Measurements from ENCODE around the gene BNIP3.
"Not testable (repeated sequence)": the region's sequence is repeated elsewhere in the genome, so short reads cannot be mapped to it uniquely, and the experiment has no call there.

The BNIP3 gene

GRCh38 chr10:132001238-132001972 lies 19.7 kb upstream of the BNIP3 start:
- no peak for DNase-seq (ENCODE audit: low read depth in 2 of 2)

GRCh38 chr10:131998845-131999681 lies 17.3 kb upstream of the BNIP3 start:
- DNase-seq (ENCODE audit: low read depth in 2 of 2), result no peak

GRCh38 chr10:131998050-131998844 lies 16.5 kb upstream of the BNIP3 start:
- DNase-seq (ENCODE audit: low read depth in 2 of 2), result no peak

DNA sequence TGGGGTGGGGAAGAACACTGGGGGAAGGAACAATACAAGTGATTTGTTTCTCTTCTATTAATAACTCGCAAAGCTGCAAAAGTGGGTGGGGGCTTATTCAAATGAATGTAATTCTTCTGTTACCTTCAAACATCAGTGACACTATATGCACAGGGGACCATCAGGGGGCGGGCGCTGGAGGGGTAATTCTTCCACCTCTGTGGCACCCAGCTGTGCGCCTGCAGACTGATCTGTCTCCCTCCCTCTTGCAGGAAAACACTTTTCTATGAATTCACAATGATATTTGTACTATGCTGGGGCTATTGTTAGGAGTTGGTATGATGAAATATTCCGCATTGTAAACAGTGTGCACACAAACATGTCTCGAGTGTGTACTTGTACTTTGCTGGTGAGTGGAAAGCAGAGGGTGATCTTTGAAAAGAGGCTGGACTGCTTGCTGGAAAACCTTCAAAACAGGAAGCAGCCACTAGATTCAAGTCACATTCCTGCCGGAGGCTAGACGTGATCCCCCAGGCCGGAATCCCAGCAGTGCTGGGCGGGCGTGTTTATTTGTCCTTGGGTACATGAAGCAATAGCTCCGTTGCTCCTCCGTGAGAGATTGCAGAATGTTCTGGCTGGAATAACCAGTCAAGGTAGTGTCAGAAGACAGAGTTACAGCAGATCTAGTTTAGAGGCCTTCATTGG lies 15.8 kb upstream of the BNIP3 start:
- DNase-seq (ENCODE audit: low read depth in 2 of 2), result no peak

GRCh38 chr10:131996466-131997365 lies 15.0 kb upstream of the BNIP3 start:
- DNase-seq (ENCODE audit: low read depth in 2 of 2), result no peak

DNA sequence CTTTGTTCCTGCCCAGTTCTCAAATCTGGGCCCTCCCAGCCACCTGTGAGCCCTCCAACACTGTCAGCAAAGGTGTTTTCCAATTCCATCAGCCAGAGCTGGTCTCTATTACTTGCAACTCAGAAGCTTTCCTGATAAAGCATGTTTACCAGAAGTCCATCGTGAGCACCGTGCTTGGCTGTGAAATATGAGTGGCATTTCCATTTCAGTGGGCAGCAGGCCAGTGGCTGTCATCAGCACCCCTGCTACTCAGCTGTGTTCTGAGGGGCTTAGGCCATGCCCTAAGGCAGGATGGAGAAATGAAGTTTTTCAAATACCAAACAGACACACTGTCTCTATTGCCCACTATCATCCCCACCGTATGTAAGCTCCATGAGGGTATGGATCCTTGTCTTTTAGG lies 12.7 kb upstream of the BNIP3 start:
- DNase-seq (ENCODE audit: low read depth in 2 of 2), result no peak

DNA sequence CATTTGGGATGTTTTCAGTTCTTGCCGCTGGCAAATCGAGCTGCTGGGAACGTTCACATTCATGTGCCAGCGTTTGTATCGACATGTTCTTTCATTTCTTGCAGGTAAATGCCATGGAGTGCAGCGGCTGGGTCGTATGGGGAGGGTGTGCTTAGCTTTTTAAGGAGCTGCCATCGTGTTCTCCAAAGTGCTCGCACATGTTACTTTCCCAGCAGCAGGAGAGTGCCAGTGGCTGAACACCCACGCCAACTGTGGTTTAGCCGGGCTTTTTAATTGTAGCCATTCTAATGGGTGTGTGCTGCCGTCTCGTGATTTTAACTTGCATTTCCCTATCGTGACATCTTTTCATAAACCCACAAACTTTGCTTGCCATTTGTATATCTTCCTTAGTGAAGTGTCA lies 11.6 kb upstream of the BNIP3 start:
- no peak for DNase-seq (ENCODE audit: low read depth in 2 of 2)

GRCh38 chr10:131991726-131992125 lies 10.0 kb upstream of the BNIP3 start:
- DNase-seq (ENCODE audit: low read depth in 2 of 2), result no peak

- DNase-seq (ENCODE audit: low read depth in 2 of 2), result not testable (repeated sequence)
Observed at GRCh38 chr10:131987786-131988185, 6.1 kb upstream of the BNIP3 start.

GRCh38 chr10:131987301-131987700 lies 5.6 kb upstream of the BNIP3 start:
- not testable (repeated sequence) for DNase-seq (ENCODE audit: low read depth in 2 of 2)

DNA sequence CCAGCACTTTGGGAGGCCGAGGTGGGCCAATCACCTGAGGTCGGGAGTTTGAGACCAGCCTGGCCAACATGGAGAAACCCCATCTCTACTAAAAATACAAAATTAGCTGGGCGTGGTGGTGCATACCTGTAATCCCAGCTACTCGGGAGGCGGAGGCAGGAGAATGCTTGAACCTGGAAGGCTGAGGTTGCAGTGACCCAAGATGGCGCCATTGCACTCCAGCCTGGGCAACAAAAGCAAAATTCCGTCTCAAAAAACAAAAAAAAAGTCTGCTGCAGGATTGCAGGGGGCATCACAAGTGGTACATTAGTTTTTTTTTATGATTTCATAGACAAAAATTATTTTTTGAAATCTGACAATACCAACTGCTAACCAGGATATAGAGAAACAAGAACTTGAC lies 5.1 kb upstream of the BNIP3 start:
- not testable (repeated sequence) for DNase-seq (ENCODE audit: low read depth in 2 of 2)

DNA sequence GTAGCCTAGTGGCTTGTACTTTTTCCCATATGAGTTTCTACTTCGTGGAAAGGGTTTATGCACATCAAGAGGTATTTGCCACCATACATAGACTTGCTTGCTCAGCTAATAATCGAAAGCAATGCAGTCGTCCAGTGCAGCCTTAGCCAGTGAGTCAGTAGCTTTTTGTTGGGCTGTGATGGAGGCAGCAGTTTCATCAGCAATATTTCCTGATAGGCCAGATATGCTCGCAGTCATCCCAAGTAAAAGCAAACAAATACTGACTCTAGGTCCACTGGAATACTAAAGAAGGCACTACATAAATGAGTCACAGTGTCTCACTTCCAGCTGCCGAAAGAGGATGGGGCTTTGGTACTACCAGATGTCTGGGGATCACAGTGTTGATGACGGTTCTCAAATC lies 2.1 kb upstream of the BNIP3 start:
- DNase-seq (ENCODE audit: low read depth in 2 of 2), result no peak

DNA sequence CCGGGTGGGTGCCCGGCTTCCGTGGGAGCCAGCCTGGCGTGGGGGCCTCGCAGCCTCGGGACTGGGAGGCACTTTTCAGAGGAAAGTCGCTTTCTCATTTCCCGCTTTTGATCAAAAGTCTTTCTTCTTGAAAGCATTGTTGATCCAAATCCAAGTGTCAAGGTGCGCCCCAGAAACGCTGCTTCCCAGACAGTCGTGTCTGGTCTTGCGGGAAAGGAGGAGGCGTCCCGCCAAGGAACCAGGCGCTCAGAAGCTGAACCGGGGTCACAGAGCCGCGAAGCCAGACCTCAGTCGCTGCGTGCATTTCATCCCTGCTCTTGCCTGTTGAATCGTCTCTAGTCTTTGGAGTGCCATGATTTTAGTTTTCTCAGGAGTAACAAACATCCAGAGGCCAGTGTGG lies 1.1 kb upstream of the BNIP3 start:
- no peak for DNase-seq (ENCODE audit: low read depth in 2 of 2)

DNA sequence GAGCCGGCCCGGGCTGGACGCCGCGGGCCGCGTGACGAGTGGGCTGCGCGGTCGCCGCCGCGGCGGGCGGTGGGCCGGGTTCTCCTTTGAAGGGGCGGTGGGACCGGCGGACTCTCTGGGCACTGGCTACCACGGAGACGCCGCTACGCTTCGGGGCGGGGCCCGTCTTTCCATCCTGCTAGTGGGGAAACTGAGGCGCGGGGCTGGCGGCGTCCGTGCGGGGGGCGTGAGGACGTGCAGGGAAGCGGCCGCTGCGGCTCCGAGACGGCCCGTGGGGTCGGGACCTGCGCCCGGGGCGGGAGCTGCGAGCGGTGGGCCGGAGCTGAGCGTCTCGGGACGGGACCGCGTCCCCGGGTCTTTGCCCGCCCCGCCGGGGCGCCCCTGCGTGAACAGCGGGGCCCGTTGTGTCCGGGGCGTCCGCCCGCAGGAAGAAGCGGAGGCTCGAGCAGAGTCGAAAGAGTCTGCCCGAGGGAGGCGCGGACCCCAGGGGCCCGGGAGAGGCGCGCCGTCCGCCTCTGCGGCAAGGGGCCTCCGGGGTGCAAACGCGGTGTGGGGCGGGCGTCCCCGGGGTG lies 548 bp upstream of the BNIP3 start:
- no peak for DNase-seq (ENCODE audit: low read depth in 2 of 2)

DNA sequence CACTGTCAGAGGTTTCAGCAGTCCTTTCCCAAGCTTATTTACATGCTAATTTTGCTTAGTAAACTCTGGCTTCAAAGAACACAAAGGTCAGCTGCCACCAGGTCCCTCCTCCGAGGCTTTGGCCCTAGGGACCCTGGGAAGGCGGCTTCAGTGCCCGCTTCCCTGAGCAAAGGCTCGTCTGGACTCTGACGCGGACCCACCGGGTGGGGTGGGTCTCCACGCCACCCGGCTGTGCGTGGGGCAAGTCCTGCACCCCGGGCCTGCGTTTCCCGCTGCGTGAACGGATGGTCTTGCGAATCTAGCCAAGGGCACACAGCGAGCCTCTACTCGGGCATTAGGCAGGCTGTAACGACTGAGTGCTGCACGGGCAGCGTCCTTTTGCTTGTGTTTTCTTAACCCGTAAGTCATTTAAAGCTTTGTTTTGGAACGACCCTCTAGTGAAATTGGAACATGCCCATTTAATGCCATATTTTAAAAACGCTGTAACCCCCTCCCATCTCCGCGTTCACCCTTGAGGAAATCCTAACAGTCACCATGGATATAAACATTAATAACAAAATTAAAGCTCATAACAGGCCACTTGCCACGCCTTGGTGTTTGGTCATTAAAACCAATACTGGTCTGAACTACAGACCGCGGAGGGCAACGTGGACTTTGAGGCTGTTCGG lies 828 bp downstream of the BNIP3 start:
- DNase-seq (ENCODE audit: low read depth in 2 of 2), result no peak

DNA sequence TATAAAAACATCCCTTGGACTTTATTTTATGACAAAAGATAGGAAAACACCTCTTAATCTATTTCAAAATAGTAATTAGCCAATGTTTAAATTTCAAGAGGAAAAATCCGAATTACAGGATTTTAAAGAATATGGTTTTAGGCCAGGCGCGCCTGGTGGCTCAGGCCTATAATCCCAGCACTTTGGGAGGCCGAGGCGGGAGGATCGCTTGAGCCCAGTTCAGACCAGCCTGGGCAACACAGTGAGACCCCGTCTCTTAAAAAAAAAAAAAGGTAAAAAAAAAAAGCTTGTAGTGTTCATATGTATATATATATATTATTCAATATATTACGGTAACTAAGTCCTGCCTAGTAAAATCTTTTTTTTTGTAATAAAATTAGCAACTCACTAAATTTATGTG lies 1.4 kb downstream of the BNIP3 start:
- DNase-seq (ENCODE audit: low read depth in 2 of 2), result no peak

- DNase-seq (ENCODE audit: low read depth in 2 of 2), result no peak
Observed at GRCh38 chr10:131979821-131980270, 1.9 kb downstream of the BNIP3 start.

DNA sequence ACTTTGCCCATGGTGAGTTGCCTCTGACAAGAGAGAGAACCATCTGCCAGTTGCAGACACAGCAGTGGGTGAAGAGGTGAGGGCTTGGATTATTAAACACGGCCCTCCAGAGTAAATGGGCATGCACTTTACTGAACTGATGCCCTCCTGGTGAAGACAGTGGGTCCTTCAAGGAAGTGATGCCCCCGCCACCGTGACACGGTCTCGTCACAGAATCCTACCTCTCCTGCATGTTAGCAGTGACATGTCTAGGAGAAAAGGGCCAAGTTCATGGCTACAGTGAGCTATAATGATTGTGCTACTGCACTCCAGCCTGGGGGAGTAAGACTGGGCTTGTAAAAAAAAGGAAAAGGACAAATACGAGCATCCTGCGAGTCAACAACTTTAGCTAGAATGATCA lies 2.4 kb downstream of the BNIP3 start:
- no peak for DNase-seq (ENCODE audit: low read depth in 2 of 2)

DNA sequence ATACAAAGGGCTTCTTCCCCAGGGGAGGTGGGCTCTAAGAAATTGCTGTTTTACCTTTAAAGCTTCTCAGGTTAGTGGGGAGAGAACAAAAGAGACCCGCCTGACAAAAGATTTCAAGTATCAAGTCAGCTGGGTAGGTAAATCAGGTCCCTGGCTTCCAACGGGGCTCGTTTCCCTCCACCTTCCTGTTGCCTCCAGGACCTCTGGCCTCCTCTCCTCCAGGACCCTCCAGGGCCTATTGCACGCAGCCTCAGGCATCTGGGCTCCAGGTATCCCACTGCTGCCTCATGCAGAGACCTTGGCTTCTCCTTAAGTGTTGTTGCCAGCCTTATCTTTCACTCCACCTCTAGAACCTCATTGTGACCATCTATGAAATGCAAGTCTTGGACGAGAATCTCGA lies 2.9 kb downstream of the BNIP3 start:
- DNase-seq (ENCODE audit: low read depth in 2 of 2), result no peak

DNA sequence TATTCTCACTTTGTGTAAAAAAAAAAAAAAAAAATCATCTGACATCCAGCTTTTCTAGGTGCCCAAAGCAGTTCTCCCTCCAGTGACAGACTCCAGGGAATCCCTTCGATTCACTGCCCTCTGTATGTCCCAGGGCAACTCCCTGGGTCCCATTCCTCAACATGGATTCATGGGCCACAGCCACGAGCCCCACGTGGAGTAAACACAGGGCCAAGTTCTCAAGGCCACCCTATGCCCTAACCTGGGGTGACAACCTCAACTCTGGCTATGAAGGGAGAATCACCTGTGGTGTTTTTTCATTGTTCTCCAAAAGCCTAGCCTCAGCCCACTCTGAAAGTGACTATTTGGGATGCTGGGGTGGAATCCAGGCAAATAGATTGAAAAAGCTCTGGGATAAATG lies 3.4 kb downstream of the BNIP3 start:
- DNase-seq (ENCODE audit: low read depth in 2 of 2), result no peak

Measured in stimulated activated CD8-positive, alpha-beta memory T cell treated with anti-CD3 and anti-CD28 coated beads, Interleukin-2, amount 100 ng/mL, for 48 hours (primary cell).